HuH-7.5 (cell line): ENCODE data around the gene RASA3.

Source experiments
- DNase-seq: peaks from one replicate; pipeline ENCODE4 v3.0.0; 2011; ENCODE audit warnings: low spot score

RASA3 gene

GRCh38 chr13:113950451-113951245 is 181.8 kb downstream of the RASA3 start:
- DNase-seq: no peak

- DNase-seq: no peak
Measured at GRCh38 chr13:113949546-113949945, 182.9 kb downstream of the RASA3 start.

GRCh38 chr13:113948034-113948742 is 184.2 kb downstream of the RASA3 start:
- no peak for DNase-seq

DNA sequence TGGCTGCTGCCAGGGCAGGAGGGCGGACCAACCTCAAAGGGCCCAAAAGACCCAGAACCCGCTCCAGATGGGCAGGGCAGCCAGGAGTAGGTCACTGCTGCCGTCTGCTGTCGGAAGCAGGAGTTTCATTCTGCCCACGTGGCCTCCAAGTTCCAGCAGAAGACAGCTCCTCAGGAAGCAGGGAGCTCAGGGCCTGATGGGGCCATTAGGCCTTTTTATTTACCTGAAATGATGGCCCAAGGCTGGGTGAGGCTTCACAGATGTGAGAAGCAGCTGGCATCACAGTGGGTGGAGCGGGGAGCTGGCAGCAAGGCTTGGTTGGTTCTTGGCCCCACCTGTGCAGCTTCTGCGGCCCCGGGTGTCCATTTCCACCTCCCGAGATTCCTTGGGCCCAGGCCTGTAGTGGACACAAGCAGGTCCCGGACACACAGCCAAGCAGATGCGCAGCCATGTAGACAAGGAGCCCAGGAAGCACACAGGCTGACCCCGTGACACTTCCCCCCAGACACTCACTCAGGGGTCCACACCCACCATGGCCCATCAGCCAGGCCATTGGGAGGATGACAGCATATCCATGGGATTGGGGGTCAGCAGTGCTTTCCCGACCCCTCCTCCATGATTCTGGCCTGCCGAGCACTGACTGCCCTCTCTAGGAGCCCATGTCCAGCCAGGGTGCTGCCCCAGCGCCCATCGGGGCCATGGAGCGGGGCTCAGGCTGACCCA is 185.0 kb downstream of the RASA3 start:
- no peak for DNase-seq

DNA sequence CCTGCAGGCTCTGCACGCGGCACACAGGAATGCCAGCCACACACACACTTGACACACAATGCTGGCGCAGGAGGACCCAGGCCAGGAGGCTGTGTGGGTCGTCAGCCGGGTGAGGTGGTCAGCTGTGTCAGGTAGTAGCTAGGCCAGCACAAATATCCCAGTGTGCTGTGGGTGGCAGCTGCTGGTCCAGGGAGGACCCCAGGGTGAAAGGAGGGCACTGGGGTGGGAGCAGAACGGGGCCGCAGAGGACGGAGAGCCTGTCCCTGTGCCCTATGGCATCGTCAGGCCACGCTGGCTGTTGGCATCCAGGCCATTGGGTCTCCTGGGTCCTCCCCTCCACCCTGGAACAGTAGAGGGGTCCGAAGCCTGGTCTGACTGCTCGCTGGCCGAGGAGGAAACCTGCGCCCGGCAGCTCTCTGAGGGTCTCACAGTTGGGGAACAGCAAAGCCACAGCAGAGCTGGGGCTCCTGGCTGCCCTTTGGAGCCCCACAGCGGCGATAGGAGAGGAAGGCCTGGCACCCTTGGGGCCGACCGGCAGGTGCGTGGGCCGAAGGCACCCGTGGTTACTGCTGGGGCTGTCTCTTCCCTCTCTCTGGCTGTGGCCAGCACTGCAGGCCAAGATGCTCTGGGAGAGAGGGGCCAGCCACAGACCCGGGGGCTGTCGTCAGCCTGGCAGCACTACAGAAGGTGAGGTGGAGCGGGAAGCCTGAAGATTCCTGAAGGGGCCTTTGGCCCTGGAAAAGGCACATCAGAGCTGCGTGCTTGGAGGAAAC is 185.8 kb downstream of the RASA3 start:
- DNase-seq: no peak

DNA sequence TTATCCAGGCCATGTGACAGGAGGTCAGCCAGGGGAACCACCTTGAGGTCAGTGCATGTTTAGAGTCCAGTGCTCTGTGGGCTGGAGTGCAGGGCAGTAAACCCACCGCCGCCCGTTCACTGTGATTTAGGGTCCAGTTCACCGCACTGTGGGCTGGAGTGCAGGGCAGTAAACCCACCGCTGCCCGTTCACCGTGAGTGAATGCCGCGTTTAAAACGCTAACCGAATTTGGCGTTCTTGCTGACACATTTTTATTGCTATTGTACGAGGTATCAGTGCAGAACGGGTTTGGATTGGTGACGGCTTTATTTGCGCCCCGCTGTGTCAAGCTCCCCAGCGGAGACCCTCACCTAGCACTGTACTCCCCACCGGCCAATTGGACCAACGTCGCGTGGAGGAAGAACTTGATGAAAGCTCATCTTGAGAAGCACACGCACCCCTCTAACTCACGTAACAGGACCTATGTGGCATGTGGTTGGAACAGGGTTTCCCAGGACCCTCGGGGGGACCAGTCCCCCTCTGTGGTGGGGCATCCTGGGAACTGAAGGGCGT is 186.5 kb downstream of the RASA3 start:
- DNase-seq: no peak

DNA sequence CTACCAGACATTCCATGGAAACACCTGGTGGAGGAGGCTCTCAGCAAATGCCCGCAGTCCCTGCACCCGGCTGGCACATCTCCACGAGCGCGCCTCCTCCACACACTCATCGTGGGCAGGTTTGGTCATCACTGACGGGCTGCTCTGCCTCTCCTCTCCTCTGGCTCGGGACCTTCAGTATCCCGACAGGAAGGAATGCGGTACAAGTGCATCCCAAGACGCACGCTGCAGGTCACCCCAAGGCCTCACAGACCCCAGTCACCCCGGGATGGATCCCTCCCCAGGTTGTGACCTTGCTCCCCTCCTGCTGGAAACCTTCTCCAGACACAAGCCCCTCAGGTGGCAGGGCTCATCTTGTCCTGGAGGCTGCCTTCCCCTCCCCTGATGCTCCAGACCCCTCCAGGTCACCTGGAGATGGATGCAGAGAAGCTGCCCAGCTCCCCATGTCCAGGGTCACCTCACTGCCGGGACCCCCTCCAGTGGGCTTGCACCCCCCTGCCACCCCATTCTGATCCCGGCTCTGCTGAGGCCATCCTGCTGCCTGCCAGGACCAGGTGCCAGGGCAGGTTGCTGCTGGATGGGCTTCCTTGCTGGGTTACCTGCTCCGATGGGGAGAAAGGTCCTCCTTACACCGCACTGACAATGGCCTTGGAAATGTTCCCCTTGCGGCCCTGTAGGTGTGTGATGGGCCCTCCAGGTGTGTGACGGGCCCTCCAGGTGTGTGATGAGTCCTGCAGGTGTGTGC is 188.4 kb downstream of the RASA3 start:
- no peak for DNase-seq

DNA sequence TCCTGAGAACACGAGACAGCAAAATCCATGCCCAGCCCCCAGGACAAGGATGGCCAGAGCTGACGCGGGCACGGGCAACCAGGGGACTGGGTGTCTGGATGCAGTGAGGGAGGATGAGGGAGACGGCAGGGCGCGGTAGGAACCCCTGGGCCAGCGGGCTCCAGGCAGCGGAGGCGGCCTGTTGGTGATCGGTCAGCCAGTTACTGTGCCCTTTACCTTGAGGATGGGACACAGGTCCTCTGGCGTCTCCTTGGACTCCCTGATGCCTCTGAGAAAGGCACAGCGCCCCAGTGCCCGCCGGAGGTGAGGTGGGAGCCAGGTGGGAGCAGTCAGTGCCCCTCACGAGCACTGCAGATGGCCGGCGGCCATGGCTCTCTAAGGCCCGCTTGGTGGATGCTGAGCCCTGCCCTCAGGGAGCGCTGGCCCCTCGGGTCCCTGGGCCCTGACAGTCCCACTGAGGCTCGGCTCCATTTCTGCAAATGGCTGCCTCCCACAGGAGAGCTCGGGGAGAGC is 189.8 kb downstream of the RASA3 start:
- DNase-seq: no peak

GRCh38 chr13:113941571-113942191 is 190.7 kb downstream of the RASA3 start:
- no peak for DNase-seq

GRCh38 chr13:113939944-113940297 is 192.5 kb downstream of the RASA3 start:
- no peak for DNase-seq

DNA sequence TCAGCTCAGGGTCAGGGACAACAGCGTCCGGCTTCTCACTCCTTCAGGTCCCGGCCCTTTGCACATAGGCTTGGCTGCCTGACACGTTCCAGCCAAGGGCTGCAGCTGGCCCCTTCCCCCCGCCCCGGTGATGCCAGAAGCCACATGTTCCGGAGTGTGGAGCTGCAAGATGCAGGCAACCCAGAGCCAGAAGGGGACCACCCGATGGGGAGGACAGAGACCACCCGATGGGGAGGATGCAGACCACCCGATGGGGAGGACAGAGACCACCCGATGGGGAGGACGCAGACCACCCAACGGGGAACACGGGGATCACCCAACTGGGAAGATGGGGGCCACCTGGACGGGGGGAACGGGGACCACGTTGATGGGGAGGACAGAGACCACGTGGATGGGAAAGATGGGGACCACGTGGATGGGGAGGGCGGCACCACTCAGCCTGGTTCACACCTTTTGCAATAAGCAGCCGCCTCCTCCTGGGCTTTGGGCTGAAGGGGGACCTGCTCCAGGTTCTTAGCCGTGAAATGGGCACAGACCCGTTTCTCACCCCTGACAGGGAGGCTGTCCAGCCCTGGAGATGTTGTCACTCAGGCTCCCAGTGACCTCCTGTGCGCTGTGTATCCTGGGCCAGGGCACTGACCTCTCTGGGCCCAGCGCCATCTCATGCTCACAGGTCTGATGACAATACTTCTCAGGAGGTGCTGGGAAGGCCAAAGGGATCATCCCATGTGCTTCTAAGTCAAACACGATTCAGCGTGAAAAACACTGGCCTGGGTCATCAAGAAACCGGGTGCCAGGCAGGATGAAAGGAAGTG is 193.1 kb downstream of the RASA3 start:
- no peak for DNase-seq

DNA sequence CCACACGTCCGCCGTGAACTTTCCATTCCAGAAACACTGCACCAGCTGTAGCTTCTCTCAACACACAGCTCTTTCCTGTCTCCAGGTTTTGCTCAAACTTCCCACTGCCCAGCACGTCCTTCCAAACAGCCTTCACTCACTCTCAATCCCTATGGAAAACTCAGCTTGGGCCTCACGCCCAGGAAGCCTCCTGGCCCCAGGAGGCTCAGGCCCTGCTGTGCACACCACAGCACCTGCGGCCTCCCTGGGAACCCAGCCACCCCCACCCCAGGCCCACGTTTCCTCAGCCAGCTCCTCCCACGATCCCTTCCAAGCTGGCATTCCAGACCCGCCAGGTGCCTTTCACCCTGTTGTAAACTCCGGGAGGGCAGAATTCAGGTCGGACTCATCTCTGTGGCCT is 193.7 kb downstream of the RASA3 start:
- no peak for DNase-seq

GRCh38 chr13:113938246-113938645 is 194.2 kb downstream of the RASA3 start:
- DNase-seq: no peak

GRCh38 chr13:113937527-113938180 is 194.8 kb downstream of the RASA3 start:
- DNase-seq: no peak

- DNase-seq: no peak
Measured at GRCh38 chr13:113937073-113937472, 195.3 kb downstream of the RASA3 start.

GRCh38 chr13:113936166-113936965 is 196.1 kb downstream of the RASA3 start:
- no peak for DNase-seq

DNA sequence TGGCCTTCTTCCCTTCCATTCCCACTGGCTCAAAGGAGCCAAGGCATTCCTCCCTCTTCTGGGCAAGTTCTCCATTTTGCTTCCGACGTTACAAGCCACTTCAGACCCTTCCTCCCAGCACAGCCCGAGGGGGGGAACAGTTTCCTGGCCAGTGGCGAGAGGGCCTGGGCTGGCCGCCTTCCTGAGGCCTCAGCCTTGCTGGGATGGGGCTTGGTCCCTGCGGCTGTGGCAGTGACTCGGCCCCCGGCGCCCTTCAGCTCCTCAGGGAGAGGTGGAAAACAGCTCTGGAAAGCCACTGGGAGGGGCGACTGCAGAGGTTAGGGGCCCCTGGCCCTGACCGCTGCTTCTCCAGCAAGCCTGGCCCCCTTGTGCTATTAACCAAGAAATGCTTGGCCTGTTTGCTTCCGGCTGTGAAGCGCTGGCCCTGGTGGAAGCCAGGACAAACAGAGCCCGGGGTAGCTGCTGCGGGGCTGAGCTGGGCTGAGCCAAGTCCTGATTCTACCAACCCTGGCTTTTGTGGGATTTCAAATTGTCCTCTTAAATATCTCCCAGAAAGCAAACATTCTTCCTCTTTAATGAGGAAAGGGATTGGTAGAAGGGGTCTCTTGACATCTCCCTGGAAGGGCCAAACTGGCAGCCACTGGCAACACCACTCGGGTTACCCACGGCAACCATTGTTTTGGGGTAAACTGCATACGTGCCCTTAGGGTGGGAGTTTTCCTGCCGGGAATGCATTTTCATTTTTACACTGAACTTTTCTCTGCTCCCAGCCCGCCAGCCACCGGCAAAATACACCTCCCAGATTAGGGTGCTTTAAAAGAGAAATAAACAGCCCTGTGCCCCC is 197.2 kb downstream of the RASA3 start:
- no peak for DNase-seq
